ENCODE results near the gene FGFBP1. TPM values are rescaled to one million over a fixed set of nuclear protein-coding genes. Genes with fewer than 3 reads are reported as not detected.

The FGFBP1 gene
- total RNA-seq, 1 experiment from 2014 or later = not detected

- no peak for TF ChIP-seq CTCF (conservative IDR thresholded peaks at IDR 0.05)
- Histone ChIP-seq H2BK5ac (ENCODE audit: insufficient read length, low read length) (no peak overlapping the region), H2AK5ac (ENCODE audit: insufficient read length, low read length) (no peak overlapping the region), H3K23ac (ENCODE audit: insufficient read length, low read depth, low read length) (no peak overlapping the region), H3K79me1 (ENCODE audit: insufficient read depth, low read depth, low read length, poor library complexity, severe bottlenecking) (no peaks in the 10 kb centered on the region), H3K27ac (ENCODE audit: insufficient read length, low read depth, low read length) (no peak overlapping the region), H2BK20ac (ENCODE audit: low read depth, low read length, poor library complexity, severe bottlenecking) (no peak overlapping the region), H3K14ac (ENCODE audit: insufficient read depth, low read length) (no peak overlapping the region), H2BK15ac (ENCODE audit: low read depth, low read length) (no peak overlapping the region), H2BK12ac (ENCODE audit: insufficient read length, low read depth, low read length) (no peak overlapping the region), H4K20me1 (ENCODE audit: control insufficient read depth, insufficient read depth, insufficient read length) (no peaks in the 10 kb centered on the region), H4K8ac (replicated peaks; ENCODE audit: insufficient read length, low read depth, low read length) (no peak overlapping the region), H3K56ac (ENCODE audit: insufficient read length, low read depth, low read length) (no peak overlapping the region), H2AFZ (ENCODE audit: low read length) (no peak overlapping the region), H3K18ac (ENCODE audit: insufficient read length, low read depth, low read length) (no peak overlapping the region), H3T11ph (ENCODE audit: low read length) (no peak overlapping the region), H4K5ac (ENCODE audit: insufficient read length, low read depth, low read length) (no peak overlapping the region), H4K91ac (ENCODE audit: insufficient read length, low read depth, low read length) (no peak overlapping the region), H3K4me1 (ENCODE audit: insufficient read depth, low read length) (no peaks in the 10 kb centered on the region), H3K23me2 (ENCODE audit: insufficient read length, low read depth, low read length, poor library complexity, severe bottlenecking) (no peaks in the 10 kb centered on the region), H3K4ac (ENCODE audit: low read depth, low read length) (no peak overlapping the region), H3K27me3 (ENCODE audit: insufficient read depth, low read length) (no peaks in the 10 kb centered on the region), H3K9ac (ENCODE audit: extremely low read depth, insufficient read length, low read length) (no peak overlapping the region), H3K4me2 (ENCODE audit: insufficient read depth, insufficient read length, low read length) (no peak overlapping the region), H2BK120ac (ENCODE audit: low read depth, low read length, poor library complexity, severe bottlenecking) (no peak overlapping the region), H3K9me3 (ENCODE audit: control insufficient read depth, low read depth, low read length) (no peaks in the 10 kb centered on the region), H3K79me2 (ENCODE audit: insufficient read depth, low read length) (no peaks in the 10 kb centered on the region)
- no CpG with 5 or more reads among the region's 1 CpG for WGBS (ENCODE audit: extremely low coverage, insufficient read length, low lambda C conversion rate)
- H3K27ac Mint-ChIP-seq = no peak overlapping the region
- no peak for DNase-seq
- peaks cover 0 to 5% (median 5%) of the 10 kb centered on the region in 3 experiments; a peak in 2 of 7 replicates for H3K36me3 Mint-ChIP-seq (ENCODE audit: insufficient read depth in 1 of 3, low read depth in 3 of 3)
- 0 out of 4 replicates have a peak, but pooled peaks cover 0 to 3% of the 10 kb centered on the region in 2 experiments for H3K4me1 Mint-ChIP-seq
- peaks cover 0 to 2% of the 10 kb centered on the region in 2 experiments; a peak in 3 of 5 replicates for H3K9me3 Mint-ChIP-seq
- peaks cover 2% of the 10 kb centered on the region for H3K27me3 Mint-ChIP-seq (ENCODE audit: low read depth)
- H3K4me3 Mint-ChIP-seq = no peak overlapping the region
These were observed 39.0 kb downstream of the FGFBP1 start for GRCh38 chr4:15899511-15899910.
